Measurements from ENCODE around the gene FXYD4.
"Not testable (repeated sequence)": the region's sequence is repeated elsewhere in the genome, so short reads cannot be mapped to it uniquely, and the experiment has no call there.

FXYD4 gene

DNA sequence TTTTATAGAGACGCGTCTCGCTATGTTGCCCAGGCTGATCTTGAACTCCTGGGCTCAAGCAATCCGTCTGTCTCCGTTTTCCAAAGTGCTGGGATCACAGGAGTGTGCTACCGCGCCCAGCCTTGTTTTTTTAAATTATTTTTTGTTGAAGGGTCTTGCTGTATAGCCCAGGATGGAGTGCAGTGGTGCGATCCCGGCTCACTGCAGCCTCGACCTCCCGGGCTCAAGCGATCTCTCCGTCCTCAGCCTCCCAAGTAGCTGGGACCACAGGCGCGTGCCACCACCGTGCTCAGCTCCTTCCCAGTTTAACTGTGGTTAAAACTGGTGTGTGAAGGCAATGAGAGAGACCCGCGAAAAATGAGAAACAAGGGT lies 48.5 kb downstream of the FXYD4 start:
- no peak for DNase-seq (ENCODE audit: low read depth)

DNA sequence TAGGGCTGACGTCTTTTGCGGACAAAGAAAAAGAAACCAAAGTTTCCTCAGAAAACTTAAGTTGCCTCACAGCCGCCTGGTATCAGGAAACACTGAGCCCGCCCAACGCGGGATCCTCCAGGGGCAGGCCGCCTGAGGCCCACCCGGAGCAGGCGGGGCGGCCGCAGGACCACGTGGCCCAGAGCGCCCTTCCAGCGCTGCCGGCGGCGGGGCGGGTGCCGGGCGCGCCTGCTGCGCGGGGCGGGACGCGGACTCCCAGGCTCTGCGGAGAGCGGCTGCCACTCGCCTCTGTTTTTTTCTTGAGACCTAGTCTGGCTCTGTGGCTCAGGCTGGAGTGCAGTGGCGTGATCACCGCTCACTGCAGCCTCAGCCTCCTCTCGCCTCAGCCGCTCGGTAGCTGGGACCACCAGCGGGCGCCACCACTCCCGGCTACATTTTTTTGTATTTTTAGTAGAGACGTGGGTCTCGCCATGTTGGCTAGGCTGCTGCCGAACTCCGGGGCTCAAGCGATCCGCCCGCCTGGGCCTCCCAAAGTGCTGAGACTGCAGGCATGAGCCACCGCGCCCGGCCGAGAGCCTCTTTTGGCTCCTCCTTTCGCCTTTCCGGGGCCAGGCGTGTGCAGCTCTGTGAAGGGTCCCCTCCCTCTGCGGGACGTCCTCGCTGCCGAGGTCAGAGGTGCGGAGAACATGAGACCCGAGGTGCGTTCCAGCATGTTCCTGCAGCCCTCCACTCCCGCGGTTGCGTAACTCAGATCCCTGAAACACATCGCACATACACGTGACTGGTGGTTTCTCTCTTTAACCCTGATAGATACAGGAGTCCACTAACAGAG lies 49.1 kb downstream of the FXYD4 start:
- DNase-seq (ENCODE audit: low read depth), result peak; percentile 84

DNA sequence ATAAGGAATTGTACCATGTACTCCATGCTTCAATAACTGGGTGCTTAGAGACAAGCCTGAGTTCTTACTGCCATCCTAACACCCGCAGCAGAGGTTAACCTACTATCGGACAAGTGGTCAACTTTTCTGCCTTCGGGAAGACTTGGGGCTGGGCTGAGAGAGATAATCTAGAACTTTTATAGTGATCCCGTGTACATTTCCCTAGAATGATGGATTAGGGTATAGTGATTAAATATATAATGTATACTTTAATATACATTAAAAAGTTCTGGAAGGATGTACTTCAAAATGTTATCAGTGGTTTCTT lies 49.7 kb downstream of the FXYD4 start:
- DNase-seq (ENCODE audit: low read depth), result no peak

DNA sequence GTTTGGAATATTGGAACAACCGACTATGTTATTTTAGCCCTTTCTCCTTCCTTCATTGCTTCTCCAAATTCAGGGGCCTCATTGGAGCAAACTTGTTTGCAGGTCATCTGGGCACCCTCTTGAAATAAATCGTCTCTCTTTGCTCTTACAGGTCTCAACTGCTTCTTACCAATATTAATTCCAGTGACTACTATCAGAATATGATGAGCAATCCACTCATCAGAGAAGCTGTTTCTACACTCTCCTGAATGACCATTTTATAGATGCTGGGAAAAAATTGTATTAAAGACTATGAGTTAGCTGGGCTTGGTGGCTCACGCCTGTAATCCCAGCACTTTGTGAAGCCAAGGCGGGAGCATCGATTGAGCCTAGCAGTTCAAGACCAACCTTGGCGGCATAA lies 50.1 kb downstream of the FXYD4 start:
- no peak for DNase-seq (ENCODE audit: low read depth)

DNA sequence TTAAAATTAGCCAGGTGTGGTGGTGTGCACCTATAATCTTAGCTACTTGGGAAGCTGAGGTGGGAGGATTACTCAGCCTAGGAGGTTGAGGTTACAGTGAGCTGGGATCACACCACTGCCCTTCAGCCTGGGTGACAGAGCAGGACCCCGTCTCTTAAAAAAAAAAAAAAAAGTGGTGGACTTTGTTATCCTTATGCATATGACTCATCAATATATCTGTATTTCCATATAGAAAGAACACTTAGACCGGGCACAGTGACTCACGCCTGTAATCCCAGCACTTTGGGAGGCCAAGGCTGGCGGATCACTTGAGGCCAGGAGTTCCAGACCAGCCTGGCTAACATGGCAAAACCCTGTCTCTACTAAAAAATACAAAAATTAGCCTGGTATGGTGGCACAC lies 50.5 kb downstream of the FXYD4 start:
- DNase-seq (ENCODE audit: low read depth), result not testable (repeated sequence)

DNA sequence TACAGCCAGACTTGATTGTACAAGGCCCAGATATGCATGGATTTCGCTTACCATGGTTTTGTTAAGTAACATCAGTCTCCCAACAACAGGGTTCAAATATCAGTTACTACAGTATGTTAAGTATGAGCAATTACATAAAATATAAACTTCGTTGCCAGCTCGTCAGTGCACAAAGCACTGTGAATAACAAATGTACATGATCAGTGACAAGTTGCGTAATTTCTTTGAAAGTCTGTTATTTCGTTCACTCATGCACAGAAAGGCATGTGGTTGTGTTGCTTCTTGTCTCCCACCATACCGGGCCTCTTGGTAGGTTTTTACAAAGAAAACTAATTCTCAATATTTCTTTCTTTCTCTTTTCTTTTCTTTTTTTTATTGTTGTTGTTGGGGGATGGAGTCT lies 53.0 kb downstream of the FXYD4 start:
- DNase-seq (ENCODE audit: low read depth), result no peak

Data from stromal cell of bone marrow (primary cell).